Measurements from ENCODE around the gene SND1.
A peak's percentile ranks its signal among the peaks of the same experiment; 100 is the strongest.

The SND1 gene

GRCh38 chr7:127702052-127702652, 50.2 kb downstream of the SND1 start:
- H3K4me3 ChIP-seq (ENCODE audit: low read depth, low read length): no peak overlapping the region
- TF ChIP-seq CTCF (IDR thresholded peaks at IDR 0.05; ENCODE audit: borderline replicate concordance, insufficient read depth, low read depth, low read length): no peak

- TF ChIP-seq CTCF (IDR thresholded peaks at IDR 0.05; ENCODE audit: borderline replicate concordance, insufficient read depth, low read depth, low read length): no peak
- no peak overlapping the region for H3K4me3 ChIP-seq (ENCODE audit: low read depth, low read length)
These were observed 50.9 kb downstream of the SND1 start for GRCh38 chr7:127702938-127703337.

GRCh38 chr7:127704211-127704610, 52.2 kb downstream of the SND1 start:
- TF ChIP-seq CTCF (IDR thresholded peaks at IDR 0.05; ENCODE audit: borderline replicate concordance, insufficient read depth, low read depth, low read length): no peak
- H3K4me3 ChIP-seq (ENCODE audit: low read depth, low read length): no peak overlapping the region

GRCh38 chr7:127705461-127705959, 53.5 kb downstream of the SND1 start:
- H3K4me3 ChIP-seq (ENCODE audit: low read depth, low read length): no peak overlapping the region
- TF ChIP-seq CTCF (IDR thresholded peaks at IDR 0.05; ENCODE audit: borderline replicate concordance, insufficient read depth, low read depth, low read length): no peak

- no peak overlapping the region for H3K4me3 ChIP-seq (ENCODE audit: low read depth, low read length)
- TF ChIP-seq CTCF (IDR thresholded peaks at IDR 0.05; ENCODE audit: borderline replicate concordance, insufficient read depth, low read depth, low read length): no peak
These were observed 54.8 kb downstream of the SND1 start for GRCh38 chr7:127706766-127707165.

GRCh38 chr7:127708201-127708600, 56.2 kb downstream of the SND1 start:
- H3K4me3 ChIP-seq (ENCODE audit: low read depth, low read length): no peak overlapping the region
- no peak for TF ChIP-seq CTCF (IDR thresholded peaks at IDR 0.05; ENCODE audit: borderline replicate concordance, insufficient read depth, low read depth, low read length)

- peak; percentile 53; the same call in 1 of the 2 replicates for TF ChIP-seq CTCF (IDR thresholded peaks at IDR 0.05; ENCODE audit: borderline replicate concordance, insufficient read depth, low read depth, low read length)
- H3K4me3 ChIP-seq (ENCODE audit: low read depth, low read length): no peak overlapping the region
These were observed 56.8 kb downstream of the SND1 start for GRCh38 chr7:127708788-127709187.

Data from GM12875 (cell line).